ENCODE results near the gene BRSK2. TPM values are rescaled to one million over a fixed set of nuclear protein-coding genes. Genes with fewer than 3 reads are reported as not detected.

The BRSK2 gene
- total RNA-seq, 1 donor from 2014 or later = 7.1 TPM

DNA sequence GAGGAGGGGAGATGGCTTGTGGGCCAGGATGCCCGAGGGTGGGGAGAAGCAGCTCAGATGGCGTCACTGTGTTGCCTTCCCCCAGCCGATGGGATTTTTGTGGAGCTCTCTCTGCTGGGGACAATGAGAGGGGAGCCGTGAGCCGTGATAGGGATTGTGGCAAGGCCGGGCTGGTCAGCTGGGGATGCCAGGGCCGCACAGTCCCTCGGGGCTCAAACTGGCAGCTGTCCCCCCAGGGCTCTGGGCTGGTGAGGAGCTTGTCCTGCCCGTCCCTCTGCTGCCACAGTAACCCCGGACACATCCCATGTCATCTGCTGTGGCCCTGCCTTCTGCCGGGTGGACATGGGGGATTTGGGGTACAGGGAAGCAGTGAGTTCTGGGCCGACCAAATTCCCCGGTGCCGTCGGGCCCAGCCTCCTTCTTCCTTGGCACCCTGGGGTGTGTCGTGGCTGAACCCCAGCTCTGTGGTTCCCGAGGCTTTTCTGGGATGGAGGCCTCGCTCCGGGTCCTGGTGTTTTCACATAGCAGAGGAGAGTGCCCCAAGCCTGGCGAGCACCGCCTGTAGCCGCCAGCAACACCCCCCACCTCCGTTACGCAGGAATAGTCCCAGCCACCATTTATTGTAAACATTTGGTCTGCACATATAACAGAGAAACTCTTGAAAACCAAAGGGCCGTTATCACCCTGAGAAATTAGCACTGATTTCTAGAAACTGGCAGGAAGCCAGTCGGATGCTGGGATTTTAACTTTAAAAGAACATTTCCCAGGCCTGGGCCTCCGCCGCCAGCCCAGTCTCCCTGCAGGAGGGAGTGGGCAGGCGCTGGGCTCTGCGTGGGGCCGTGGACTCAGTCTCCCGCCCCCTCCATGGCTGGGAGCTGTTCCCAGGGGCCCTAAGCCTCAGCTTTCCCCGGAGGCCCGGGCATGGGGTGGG, 9.9 kb downstream of the BRSK2 start:
- FAIRE-seq = no peak

DNA sequence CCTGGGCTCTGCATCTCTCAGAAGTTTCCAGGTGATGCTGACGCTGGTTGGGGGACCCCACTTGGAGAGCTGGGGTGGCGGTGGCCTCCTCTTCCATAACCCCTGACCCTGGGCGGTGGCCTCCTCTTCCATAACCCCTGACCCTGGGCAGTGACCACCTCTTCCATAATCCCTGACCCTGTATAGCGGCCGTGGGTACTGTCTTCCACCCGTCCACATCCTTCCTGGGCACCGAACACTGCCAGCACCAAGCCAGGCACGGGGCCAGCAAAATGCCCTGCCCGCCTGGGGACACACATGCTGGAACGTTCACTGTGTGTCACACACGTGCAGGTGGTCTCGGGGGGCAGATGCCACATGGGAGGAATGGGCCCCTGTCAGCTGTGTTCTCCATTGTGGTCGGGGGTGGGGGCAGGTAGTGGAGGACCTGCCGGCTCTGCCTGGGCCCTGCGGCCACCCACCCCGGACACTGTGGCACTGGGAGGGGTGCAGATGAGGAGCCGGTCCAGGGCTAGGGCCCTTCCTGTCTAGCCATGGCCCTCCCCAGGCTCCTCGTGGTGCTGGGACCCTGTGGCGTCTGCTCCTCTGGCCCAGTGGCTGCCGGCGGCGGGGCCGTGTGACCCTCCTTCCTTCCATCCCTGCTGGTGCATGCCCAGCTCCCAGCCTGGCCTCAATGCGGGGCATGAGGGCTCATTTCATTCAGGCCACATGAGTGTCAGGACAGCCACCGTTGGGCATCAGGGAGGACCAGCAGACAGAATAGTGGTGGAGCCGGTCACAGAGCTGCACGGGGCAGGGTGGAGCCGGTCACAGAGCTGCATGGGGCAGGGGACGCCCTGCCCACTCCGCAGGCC, 10.8 kb downstream of the BRSK2 start:
- Mint-ChIP-seq H3K27ac (ENCODE audit: unreplicated experiment) (no peak overlapping the region), H3K9me3 (ENCODE audit: unreplicated experiment) (no peaks in the 10 kb centered on the region), H3K36me3 (ENCODE audit: low read depth, unreplicated experiment) (no peaks in the 10 kb centered on the region), H3K27me3 (ENCODE audit: low read depth, unreplicated experiment) (no peaks in the 10 kb centered on the region), H3K4me3 (ENCODE audit: unreplicated experiment) (no peak overlapping the region), H3K4me1 (ENCODE audit: low read depth, unreplicated experiment) (no peaks in the 10 kb centered on the region)
- Histone ChIP-seq H3K4me2 (ENCODE audit: low read length) (no peak overlapping the region), H3K36me3 (ENCODE audit: insufficient read depth, low read length) (no peaks in the 10 kb centered on the region), H3K27ac (ENCODE audit: low read depth, low read length) (no peak overlapping the region), H3K4me1 (ENCODE audit: insufficient read depth, low read length) (no peaks in the 10 kb centered on the region), H3K79me2 (ENCODE audit: insufficient read depth, low read length) (no peaks in the 10 kb centered on the region), H2AFZ (ENCODE audit: low read depth, low read length) (no peak overlapping the region), H3K4me3 (ENCODE audit: insufficient read depth, low read depth, low read length) (no peak overlapping the region), H3K27me3 (ENCODE audit: insufficient read depth, low read length) (no peaks in the 10 kb centered on the region), H3K9me3 (ENCODE audit: insufficient read depth, low read depth, low read length) (no peaks in the 10 kb centered on the region), H3K9ac (ENCODE audit: low read length) (no peak overlapping the region), H4K20me1 (ENCODE audit: insufficient read depth, low read length) (peaks cover 4% of the 10 kb centered on the region)
- FAIRE-seq (no peak), DNase-seq (ENCODE audit: low read depth) (no peak)
- TF ChIP-seq, protein P1, sequence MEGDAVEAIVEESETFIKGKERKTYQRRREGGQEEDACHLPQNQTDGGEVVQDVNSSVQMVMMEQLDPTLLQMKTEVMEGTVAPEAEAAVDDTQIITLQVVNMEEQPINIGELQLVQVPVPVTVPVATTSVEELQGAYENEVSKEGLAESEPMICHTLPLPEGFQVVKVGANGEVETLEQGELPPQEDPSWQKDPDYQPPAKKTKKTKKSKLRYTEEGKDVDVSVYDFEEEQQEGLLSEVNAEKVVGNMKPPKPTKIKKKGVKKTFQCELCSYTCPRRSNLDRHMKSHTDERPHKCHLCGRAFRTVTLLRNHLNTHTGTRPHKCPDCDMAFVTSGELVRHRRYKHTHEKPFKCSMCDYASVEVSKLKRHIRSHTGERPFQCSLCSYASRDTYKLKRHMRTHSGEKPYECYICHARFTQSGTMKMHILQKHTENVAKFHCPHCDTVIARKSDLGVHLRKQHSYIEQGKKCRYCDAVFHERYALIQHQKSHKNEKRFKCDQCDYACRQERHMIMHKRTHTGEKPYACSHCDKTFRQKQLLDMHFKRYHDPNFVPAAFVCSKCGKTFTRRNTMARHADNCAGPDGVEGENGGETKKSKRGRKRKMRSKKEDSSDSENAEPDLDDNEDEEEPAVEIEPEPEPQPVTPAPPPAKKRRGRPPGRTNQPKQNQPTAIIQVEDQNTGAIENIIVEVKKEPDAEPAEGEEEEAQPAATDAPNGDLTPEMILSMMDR (IDR thresholded peaks at IDR 0.05; ENCODE audit: insufficient read depth, low read depth, low read length) = no peak
- no peak for TF ChIP-seq EZH2 (IDR thresholded peaks at IDR 0.05; ENCODE audit: insufficient read depth, low read length)

More for the DNA sequence above, 9.9 kb downstream of the BRSK2 start:
- Mint-ChIP-seq H3K36me3 (ENCODE audit: low read depth, unreplicated experiment) (no peaks in the 10 kb centered on the region), H3K4me3 (ENCODE audit: unreplicated experiment) (no peak overlapping the region), H3K27me3 (ENCODE audit: low read depth, unreplicated experiment) (no peaks in the 10 kb centered on the region), H3K27ac (ENCODE audit: unreplicated experiment) (no peak overlapping the region), H3K4me1 (ENCODE audit: low read depth, unreplicated experiment) (no peaks in the 10 kb centered on the region), H3K9me3 (ENCODE audit: unreplicated experiment) (no peaks in the 10 kb centered on the region)
- no peaks in the 10 kb centered on the region for H3K36me3 ChIP-seq (ENCODE audit: insufficient read depth, low read length)
- TF ChIP-seq EZH2 (IDR thresholded peaks at IDR 0.05; ENCODE audit: insufficient read depth, low read length) = no peak
- TF ChIP-seq, protein P1 (IDR thresholded peaks at IDR 0.05; ENCODE audit: insufficient read depth, low read depth, low read length) = no peak
- no peak overlapping the region for H3K4me3 ChIP-seq (ENCODE audit: insufficient read depth, low read depth, low read length)
- no peak overlapping the region for H2AFZ ChIP-seq (ENCODE audit: low read depth, low read length)
- H3K4me2 ChIP-seq (ENCODE audit: low read length) = no peak overlapping the region
- H3K27ac ChIP-seq (ENCODE audit: low read depth, low read length) = no peak overlapping the region
- no peaks in the 10 kb centered on the region for H3K9me3 ChIP-seq (ENCODE audit: insufficient read depth, low read depth, low read length)
- H4K20me1 ChIP-seq (ENCODE audit: insufficient read depth, low read length) = peaks cover 4% of the 10 kb centered on the region
- no peaks in the 10 kb centered on the region for H3K27me3 ChIP-seq (ENCODE audit: insufficient read depth, low read length)
- no peak for DNase-seq (ENCODE audit: low read depth)
- no peaks in the 10 kb centered on the region for H3K4me1 ChIP-seq (ENCODE audit: insufficient read depth, low read length)
- H3K79me2 ChIP-seq (ENCODE audit: insufficient read depth, low read length) = no peaks in the 10 kb centered on the region
- no peak overlapping the region for H3K9ac ChIP-seq (ENCODE audit: low read length)
